HS-27A (cell line): ENCODE data around the gene NCAPD2.

Experiments used
- DNase-seq: peaks from one replicate; pipeline ENCODE4 v3.0.0-alpha.2; 2012; ENCODE audit warnings: low read depth, missing footprints

The NCAPD2 gene

GRCh38 chr12:6570264-6570887, 76.5 kb downstream of the NCAPD2 start:
- DNase-seq, result no peak

- no peak for DNase-seq
These were observed 79.1 kb downstream of the NCAPD2 start for GRCh38 chr12:6573001-6573400.

GRCh38 chr12:6574576-6575295, 80.8 kb downstream of the NCAPD2 start:
- no peak for DNase-seq

- DNase-seq, result no peak
These were observed 81.7 kb downstream of the NCAPD2 start for GRCh38 chr12:6575648-6576047.
